Loucy (cell line): ENCODE measurements around the gene STK32C.

Experiments
- CTCF ChIP-seq: fragments of 200-600 bp; sonication (generic); conservative IDR thresholded peaks from 2 replicates; pipeline ENCODE4 v1.5.1; 2014; ENCODE audit warnings: mild to moderate bottlenecking, antibody characterized with exemption, low read length
- EZH2phosphoT487 ChIP-seq: fragments of 200-600 bp; IDR thresholded peaks from 2 replicates; pipeline ENCODE4 v1.6.1; 2018; ENCODE audit warnings: antibody characterized with exemption, mild to moderate bottlenecking, moderate library complexity, borderline replicate concordance

GRCh38 chr10:132207536-132208461 lies 100.0 kb downstream of the STK32C start:
- TF ChIP-seq CTCF (no peak), EZH2phosphoT487 (no peak)
